ENCODE measurements around the gene PKMYT1.
"Not testable (repeated sequence)": the region's sequence is repeated elsewhere in the genome, so short reads cannot be mapped to it uniquely, and the experiment has no call there.

PKMYT1 gene

GRCh38 chr16:2929693-2930092 lies 50.6 kb downstream of the PKMYT1 start:
- DNase-seq, result no peak

GRCh38 chr16:2928796-2929195 lies 51.5 kb downstream of the PKMYT1 start:
- DNase-seq, result no peak

GRCh38 chr16:2928151-2928550 lies 52.1 kb downstream of the PKMYT1 start:
- not testable (repeated sequence) for DNase-seq

- DNase-seq, result peak; percentile 76
These were observed 53.1 kb downstream of the PKMYT1 start for GRCh38 chr16:2927010-2927646.

DNA sequence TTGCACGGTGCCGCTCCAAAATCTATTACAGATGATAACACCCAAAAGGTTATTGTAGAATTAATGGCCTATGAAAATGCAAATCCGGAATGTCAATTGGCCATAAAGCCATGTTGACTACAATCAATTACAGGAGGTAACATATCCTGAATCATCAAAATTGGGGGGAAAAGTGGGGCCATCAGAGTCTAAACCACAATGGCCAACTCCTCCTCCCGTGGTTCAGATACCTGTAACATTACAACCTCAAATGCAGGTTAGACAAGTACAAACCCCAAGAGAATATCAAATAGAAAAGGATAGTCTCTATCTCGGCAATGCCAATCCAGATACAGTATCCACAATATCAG lies 53.6 kb downstream of the PKMYT1 start:
- DNase-seq, result no peak

DNA sequence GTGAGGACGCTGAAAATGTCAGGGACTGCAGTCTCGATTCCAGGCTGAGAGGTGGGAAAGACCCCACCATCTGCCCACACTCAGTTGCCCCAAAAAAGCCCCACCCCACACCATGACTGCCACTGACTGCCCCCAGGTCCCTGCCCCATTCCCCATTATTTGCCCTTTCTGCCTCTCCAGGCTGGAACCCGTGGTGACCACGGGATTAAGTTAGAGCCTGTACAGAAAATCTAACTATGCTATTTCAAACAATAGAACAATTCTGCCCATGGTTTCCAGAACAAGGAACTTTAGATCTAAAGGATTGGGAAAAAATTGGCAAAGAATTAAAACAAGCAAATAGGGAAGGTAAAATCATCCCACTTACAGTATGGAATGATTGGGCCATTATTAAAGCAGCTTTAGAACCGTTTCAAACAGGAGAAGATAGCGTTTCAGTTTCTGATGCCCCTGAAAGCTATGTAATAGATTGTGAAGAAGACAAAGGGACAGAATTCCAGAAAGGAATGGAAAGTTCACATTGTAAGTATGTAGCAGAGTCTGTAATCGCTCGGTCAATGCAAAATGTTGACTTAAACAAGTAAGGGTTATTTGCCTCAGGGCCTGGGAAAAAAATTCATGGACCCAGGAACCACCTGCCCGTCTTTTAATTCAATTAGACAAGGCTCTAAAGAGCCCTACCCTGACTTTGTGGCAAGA lies 54.1 kb downstream of the PKMYT1 start:
- DNase-seq, result no peak

GRCh38 chr16:2924901-2925755 lies 55.1 kb downstream of the PKMYT1 start:
- no peak for DNase-seq

DNA sequence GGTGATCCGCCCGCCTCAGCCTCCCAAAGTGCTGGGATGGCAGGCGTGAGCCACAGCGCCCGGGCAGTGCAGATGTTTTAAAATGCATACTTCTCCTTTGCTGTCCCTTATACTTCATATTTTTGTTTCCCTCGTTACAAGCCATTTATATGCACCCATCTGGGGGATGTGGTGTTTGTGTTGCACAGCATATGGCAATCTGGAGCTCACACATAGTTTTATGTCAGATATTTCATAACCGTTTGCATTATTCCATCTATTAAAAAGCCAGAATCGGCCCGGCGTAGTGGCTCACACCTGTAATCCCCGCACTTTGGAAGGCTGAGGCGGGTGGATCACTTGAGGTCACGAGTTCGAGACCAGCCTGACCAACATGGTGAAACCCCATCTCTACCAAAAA lies 56.8 kb downstream of the PKMYT1 start:
- DNase-seq, result no peak

Data from HCEC 1CT (cell line).